ENCODE results near the gene NBPF3.

- no peak for TF ChIP-seq CTCF (IDR thresholded peaks at IDR 0.05)
- no peak for TF ChIP-seq ZNF121 (CRISPR knock-in tag; IDR thresholded peaks at IDR 0.05)
- TF ChIP-seq NR2C2 (CRISPR knock-in tag; IDR thresholded peaks at IDR 0.05): no peak
- TF ChIP-seq CBFB (CRISPR knock-in tag; IDR thresholded peaks at IDR 0.05; ENCODE audit: low read depth): no peak
These were observed 11.3 kb downstream of the NBPF3 start for GRCh38 chr1:21451212-21451611.

Data from WTC11 (cell line).